ENCODE results near the gene CIPC.

The CIPC gene

DNA sequence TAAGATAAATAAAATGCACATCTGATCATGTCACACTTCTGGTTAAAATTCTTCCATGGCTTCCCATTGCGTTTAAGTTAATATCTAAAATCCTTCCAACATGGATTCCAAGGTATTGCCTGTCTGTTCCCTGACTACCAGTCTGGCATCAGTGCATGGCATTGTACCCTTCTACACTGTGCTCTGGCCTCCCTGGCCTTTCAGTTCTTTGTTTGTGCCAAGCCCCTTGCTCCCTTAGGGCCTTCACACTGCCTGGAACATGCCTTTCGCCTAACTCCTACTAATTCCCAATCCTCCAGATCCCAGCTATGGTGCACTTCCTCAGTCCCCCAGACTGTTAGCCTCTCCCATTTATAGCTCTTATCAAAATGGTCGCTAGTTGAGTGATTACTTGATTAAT is 6.3 kb downstream of the CIPC start:
- DNase-seq = no peak

DNA sequence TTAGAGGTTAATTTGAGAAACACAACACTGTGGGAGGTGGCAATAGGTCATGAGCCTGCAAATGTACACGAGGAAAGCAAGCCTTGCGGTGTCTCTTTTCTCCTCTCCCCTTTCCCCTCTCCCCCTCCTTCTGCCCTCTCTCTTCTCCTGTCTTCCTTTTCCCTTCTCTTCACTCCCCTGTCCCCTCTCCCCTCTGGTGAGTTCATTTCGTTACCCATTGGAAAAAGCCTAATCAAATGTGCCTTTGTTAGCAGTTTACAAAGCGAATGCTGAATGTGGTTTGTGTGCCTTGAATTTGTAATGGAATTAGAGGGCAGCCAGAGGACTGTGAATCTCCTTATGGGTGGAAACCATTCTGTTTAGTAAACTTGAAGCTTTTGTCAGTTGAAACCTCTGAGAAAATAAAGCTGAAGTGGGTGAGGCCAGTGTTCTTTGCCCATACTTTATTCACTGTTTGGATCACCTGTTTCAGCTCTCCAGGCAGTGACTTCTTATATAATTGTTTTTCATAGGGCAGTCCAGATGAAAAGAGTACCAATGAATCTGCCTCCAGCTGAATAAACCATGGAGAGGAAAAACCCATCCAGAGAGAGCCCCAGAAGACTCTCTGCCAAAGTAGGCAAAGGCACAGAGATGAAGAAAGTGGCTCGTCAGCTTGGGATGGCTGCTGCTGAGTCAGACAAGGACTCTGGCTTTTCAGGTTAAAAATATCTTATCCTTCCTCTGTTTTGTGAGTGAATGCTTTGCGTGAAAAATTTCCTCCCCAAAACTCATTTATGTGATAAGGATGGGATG is 7.3 kb downstream of the CIPC start:
- DNase-seq = no peak

- DNase-seq = no peak
These were observed 8.6 kb downstream of the CIPC start for GRCh38 chr14:77106666-77107065.

GRCh38 chr14:77107228-77107627 is 9.2 kb downstream of the CIPC start:
- DNase-seq = no peak

DNA sequence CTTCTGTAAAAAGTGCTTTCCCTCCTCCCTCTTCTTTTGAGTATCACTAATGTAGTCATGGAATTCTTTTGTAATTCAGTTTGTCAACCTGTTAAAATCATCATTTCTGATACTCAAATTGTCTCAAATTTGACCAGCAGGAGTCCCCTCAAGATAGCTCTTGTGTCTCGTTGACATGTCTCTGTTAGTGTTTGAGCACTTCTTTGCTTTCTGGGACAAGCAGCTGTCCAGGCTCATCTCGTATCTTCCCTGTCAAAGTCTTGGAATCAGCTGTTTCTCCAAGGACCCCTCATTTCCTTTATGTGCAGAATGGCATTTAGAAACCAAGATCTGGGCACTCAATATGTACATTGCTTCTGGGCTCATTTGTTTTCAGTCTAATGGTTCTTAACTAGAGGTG is 10.7 kb downstream of the CIPC start:
- DNase-seq = no peak

GRCh38 chr14:77109656-77110055 is 11.6 kb downstream of the CIPC start:
- DNase-seq = no peak

- no peak for DNase-seq
These were observed 12.2 kb downstream of the CIPC start for GRCh38 chr14:77110286-77110685.

DNA sequence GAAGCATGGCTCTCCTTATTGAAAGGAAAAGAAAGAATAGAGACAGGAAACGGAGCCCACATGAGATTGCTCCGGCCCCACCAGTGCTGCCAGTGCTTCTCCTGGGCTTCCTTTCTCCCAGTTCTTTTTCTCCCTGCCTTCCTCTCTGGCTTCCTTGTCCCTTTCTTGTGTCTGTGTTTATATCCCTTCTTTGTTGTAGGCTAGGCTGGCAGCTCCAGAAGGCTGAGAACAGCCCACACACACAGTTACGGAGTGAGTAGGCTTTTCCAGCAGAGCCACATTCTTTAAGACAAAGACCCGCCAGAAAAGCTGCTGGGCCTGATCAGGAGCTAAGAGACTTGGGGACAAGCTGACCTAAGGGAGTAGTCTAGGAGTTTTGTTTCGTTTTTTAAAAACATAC is 13.0 kb downstream of the CIPC start:
- no peak for DNase-seq

GRCh38 chr14:77113644-77114043 is 15.6 kb downstream of the CIPC start:
- DNase-seq = no peak

GRCh38 chr14:77114609-77115008 is 16.6 kb downstream of the CIPC start:
- no peak for DNase-seq

DNA sequence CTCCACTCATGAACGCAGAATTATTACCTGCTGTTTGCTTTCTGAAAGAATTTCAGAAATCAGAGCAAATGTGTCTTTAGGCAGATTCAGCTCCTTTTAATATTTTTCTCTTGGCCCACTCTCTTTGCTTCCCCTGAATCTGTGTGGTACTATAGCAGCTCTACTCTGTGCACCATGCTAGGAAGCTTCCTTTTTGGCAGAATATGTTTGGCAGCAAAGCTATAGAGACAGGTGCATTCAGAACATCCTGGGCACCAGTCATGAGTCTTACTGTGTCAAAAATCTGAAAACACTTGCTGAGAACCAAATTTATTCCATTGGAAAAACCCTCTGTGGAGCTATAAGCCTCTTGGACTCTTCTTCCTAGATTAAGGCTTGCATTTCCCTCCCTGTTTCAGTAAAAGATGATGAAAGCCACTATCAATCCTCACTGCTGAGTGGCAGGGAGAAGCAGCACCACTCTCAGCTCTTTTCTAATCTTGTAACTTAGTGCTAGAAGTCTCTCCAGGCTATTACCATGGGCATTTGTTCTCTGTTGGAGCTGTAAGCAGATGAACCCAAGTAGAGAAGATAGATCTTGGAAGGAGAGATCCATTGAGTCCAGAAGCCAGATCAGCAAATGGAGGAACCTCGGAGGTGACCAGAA is 18.2 kb downstream of the CIPC start:
- DNase-seq = no peak

DNA sequence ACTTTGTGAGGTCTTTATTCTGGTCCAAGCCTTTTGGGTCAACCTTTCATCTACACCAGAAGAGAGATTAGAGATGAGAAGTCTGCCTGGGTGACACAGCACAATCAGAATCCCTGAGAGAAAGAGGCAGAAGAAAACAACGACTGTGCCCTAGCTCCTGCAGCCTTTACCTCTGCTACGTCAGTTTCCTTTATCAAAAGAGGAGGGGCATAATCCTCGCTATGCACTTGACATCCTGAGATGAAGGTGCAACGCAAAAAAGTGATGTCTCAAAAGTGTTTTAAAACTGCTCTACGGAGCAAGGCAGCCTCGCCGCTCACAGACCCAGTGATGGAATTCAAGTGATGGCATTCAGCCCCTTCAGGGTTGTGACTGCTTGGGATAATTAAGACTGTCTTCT is 21.8 kb downstream of the CIPC start:
- no peak for DNase-seq

DNA sequence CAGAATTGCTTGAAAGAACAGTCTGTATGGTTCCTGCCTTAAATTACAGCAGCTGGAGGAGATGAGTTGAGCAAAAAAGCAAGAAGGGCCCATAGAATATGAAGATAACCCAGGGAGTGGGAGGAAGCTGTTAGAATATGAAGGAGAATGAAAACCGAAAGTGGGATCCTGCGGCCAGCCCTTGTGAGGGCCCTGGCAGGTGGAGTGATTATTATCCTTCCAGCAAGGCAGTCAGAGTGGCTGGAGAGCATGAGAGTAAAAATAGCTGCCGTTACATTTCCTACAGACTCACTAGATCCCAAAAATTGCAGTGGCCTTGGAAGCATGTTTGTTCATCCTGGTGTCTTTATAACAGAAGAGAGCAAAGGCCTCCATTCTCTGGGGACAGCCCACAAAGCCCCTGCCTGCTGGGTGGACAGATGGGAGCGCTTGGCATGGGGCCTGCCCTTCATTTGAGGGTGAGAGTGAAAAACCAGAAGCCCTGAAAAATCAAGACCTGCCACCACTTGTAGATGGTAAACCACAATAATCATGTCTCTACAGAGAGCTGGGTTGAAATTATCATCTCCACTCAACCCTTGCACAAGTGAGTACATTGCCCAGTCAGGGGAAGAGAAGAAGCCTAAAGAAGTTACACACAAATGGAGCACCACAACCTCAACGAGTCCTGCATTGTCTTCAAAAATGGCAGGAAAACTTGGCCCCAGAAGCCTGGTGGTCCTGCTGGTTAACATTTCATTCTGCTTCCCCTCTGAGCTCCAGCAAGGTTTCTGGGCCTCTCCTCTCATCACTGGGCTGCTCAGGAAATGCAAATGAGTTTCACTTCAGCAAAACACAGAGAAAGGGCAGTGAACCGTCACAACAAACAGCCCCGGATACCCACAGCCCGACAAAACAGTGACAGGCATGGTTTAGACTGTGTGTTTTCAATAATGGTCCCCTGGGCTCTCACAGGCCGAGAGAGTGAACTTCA is 23.0 kb downstream of the CIPC start:
- peak; percentile 14 to 38 for DNase-seq

DNA sequence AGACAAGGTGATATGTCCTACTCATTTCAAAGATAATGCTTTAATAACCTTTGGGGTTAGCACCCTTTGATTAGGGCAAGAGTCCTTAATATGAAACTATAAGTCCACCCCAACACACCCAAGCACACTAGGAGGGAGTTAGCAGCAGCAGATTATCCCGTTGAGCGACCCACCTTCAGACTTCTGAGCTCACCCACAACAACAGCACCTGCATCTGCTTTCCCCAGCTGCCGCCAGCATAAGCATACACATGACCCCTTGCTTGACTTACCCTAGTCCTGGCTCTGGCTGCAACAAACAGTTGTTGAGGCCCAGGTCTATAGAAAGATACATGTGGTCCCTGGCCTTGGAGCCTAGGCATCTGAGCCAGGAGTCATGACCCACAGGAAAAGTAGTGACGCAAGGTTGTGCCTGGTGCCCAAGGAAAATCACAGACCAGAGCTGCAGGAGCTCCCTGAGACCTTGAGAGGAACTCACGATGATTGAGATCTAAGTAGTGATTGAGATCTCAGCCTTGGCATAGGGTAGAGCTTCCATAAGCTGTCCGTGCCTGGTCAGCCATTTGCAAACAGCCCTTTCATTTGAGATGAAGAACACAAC is 24.6 kb downstream of the CIPC start:
- DNase-seq = no peak

GRCh38 chr14:77123381-77124325 is 25.6 kb downstream of the CIPC start:
- peak; percentile 65 to 77 for DNase-seq

GRCh38 chr14:77124345-77125280 is 26.6 kb downstream of the CIPC start:
- peak; percentile 69 to 70 for DNase-seq

DNA sequence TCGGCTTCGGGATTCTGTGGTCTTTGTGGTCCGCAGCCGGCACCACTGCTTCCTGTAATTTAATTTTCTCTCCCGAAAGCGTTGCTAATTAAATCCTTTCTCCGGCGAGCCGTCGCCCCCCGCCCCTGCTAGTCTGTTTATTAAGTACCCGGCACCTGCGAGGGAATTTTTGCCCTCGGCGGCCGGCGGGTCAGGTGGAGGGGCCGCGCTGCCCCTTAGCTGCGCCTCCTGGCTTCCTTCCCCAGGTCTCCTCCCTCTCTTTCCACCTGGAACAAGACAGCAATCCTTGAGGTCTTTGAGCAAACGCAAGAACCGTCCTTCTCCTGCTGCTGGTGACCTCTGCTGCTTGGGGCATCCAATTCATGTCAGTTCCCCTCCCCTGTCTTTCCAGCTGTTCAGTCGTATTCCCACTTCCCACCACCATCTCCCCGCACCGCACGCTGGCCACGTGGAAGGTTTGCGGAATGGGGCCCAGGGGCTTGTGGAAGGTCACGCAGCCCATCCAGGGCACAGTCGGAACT is 27.3 kb downstream of the CIPC start:
- no peak for DNase-seq

DNA sequence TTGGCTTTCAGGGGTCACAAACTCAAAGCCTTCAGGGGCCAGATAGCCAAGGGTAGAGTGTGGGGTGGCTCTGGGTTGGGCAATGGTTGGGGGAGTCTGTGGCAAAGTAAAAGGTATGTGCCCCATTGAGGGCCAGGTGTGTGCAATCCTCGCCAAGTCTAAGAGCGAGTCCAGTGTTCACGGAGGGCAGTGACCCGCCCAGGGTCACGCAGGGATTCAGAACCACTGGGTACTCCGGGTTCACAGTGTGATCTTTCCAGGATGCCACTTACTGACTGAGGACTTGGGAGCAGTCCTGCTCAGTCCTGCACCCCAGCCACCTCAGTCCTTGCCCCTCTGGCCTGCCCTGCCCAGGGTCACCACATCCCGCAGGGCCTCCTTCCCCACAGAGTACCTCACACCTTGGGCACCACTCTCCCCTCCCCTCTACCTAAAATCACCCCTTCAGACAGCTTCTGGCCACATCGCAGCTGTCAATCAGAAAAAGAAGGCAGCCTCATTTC is 27.8 kb downstream of the CIPC start:
- DNase-seq = no peak

GRCh38 chr14:77126461-77126990 is 28.5 kb downstream of the CIPC start:
- DNase-seq = no peak

DNA sequence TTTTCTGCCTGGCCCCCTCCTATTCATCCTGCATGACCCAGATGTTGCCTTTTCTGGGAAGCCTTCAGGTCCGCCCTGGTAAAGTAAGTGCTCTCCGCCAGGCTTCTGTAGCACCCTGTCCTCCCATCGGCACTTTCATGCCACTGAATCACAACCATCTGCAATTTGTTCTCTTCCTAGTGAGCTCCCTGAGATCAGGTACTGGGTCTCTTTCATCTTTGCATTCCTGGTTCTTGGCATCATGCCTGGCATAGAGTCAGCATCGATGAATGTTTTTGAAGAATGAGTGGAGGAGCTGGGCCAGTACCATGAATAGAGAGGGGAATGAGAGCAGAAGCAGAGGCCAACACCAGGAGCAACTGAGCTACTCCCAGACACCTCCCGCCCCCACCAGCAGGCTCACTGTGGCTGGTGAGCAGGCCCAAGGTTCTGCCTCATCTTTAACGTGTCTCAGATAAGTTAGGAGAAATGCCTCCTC is 30.4 kb downstream of the CIPC start:
- DNase-seq = no peak

Measured in NCI-H2081 (cell line).